NCI-H82 treated with DMSO at 0.1 percent for 48 hours (cell line): Measurements from ENCODE around the gene MRPL48.
"Not testable (repeated sequence)": the region's sequence is repeated elsewhere in the genome, so short reads cannot be mapped to it uniquely, and the experiment has no call there.

Experiments used
- DNase-seq: peaks from one replicate; lab custom pipeline; 2025; ENCODE audit not compliant: unreplicated experiment; lab: John Stamatoyannopoulos, UW

The MRPL48 gene

GRCh38 chr11:73787643-73788558, at the start of gene MRPL48:
Gene MRPL48, plus strand, starts transcription at chr11:73787874. Its CDS starts 98 bp downstream, at chr11:73787972.
- DNase-seq, result peak; percentile 86

- no peak for DNase-seq
Observed at GRCh38 chr11:73743045-73743444, 44.6 kb upstream of the MRPL48 start.

GRCh38 chr11:73746701-73747100, 41.0 kb upstream of the MRPL48 start:
- no peak for DNase-seq

- DNase-seq, result no peak
Observed at GRCh38 chr11:73747762-73748161, 39.9 kb upstream of the MRPL48 start.

GRCh38 chr11:73748300-73748699, 39.4 kb upstream of the MRPL48 start:
- no peak for DNase-seq

- no peak for DNase-seq
Observed at GRCh38 chr11:73749118-73749517, 38.6 kb upstream of the MRPL48 start.

GRCh38 chr11:73750228-73750627, 37.4 kb upstream of the MRPL48 start:
- no peak for DNase-seq

GRCh38 chr11:73750862-73751261, 36.8 kb upstream of the MRPL48 start:
- DNase-seq, result not testable (repeated sequence)

- no peak for DNase-seq
Observed at GRCh38 chr11:73752216-73752867, 35.3 kb upstream of the MRPL48 start.

- no peak for DNase-seq
Observed at GRCh38 chr11:73752903-73753302, 34.8 kb upstream of the MRPL48 start.

- no peak for DNase-seq
Observed at GRCh38 chr11:73753938-73754337, 33.7 kb upstream of the MRPL48 start.

- DNase-seq, result no peak
Observed at GRCh38 chr11:73755670-73756069, 32.0 kb upstream of the MRPL48 start.

- DNase-seq, result no peak
Observed at GRCh38 chr11:73757598-73757997, 30.1 kb upstream of the MRPL48 start.

- no peak for DNase-seq
Observed at GRCh38 chr11:73758451-73758850, 29.2 kb upstream of the MRPL48 start.

- DNase-seq, result no peak
Observed at GRCh38 chr11:73759610-73760134, 28.0 kb upstream of the MRPL48 start.

- no peak for DNase-seq
Observed at GRCh38 chr11:73760135-73760678, 27.5 kb upstream of the MRPL48 start.

- peak; percentile 93 for DNase-seq
Observed at GRCh38 chr11:73760679-73761402, 26.8 kb upstream of the MRPL48 start, which contains the start of gene RAB6A. Gene RAB6A, minus strand, starts transcription at chr11:73761074. Its CDS starts 439 bp downstream, at chr11:73760635.

GRCh38 chr11:73761403-73761945, 26.2 kb upstream of the MRPL48 start:
- DNase-seq, result no peak

GRCh38 chr11:73762732-73763131, 24.9 kb upstream of the MRPL48 start:
- no peak for DNase-seq

- DNase-seq, result no peak
Observed at GRCh38 chr11:73766763-73767162, 20.9 kb upstream of the MRPL48 start.

GRCh38 chr11:73770811-73771210, 16.9 kb upstream of the MRPL48 start:
- not testable (repeated sequence) for DNase-seq
